Measurements from ENCODE around the gene OR8B3. TPM values are rescaled to one million over a fixed set of nuclear protein-coding genes. Genes with fewer than 3 reads are reported as not detected.

OR8B3 gene
- total RNA-seq, 1 donor from 2014 or later, result not detected

- no peaks in the 10 kb centered on the region for H3K4me1 Mint-ChIP-seq (ENCODE audit: low read depth, unreplicated experiment)
- H3K27me3 ChIP-seq (ENCODE audit: insufficient read depth, low read length), result no peaks in the 10 kb centered on the region
- H3K4me3 ChIP-seq (ENCODE audit: insufficient read depth, low read depth, low read length), result no peak overlapping the region
- no peak overlapping the region for H3K9ac ChIP-seq (ENCODE audit: low read length)
- no peak overlapping the region for H3K27ac ChIP-seq (ENCODE audit: low read depth, low read length)
- no peaks in the 10 kb centered on the region for H4K20me1 ChIP-seq (ENCODE audit: insufficient read depth, low read length)
- H3K79me2 ChIP-seq (ENCODE audit: insufficient read depth, low read length), result no peaks in the 10 kb centered on the region
- no peaks in the 10 kb centered on the region for H3K4me1 ChIP-seq (ENCODE audit: insufficient read depth, low read length)
- FAIRE-seq (no peak), DNase-seq (ENCODE audit: low read depth) (no peak)
- no peak overlapping the region for H3K4me2 ChIP-seq (ENCODE audit: low read length)
- H3K27ac Mint-ChIP-seq (ENCODE audit: unreplicated experiment), result no peak overlapping the region
- no peaks in the 10 kb centered on the region for H3K36me3 ChIP-seq (ENCODE audit: insufficient read depth, low read length)
- TF ChIP-seq CTCF (IDR thresholded peaks at IDR 0.05; ENCODE audit: insufficient read depth, low read depth, low read length) (no peak), EZH2 (IDR thresholded peaks at IDR 0.05; ENCODE audit: insufficient read depth, low read length) (no peak)
- H2AFZ ChIP-seq (ENCODE audit: low read depth, low read length), result no peak overlapping the region
- no peak overlapping the region for H3K4me3 Mint-ChIP-seq (ENCODE audit: unreplicated experiment)
- no peaks in the 10 kb centered on the region for H3K9me3 ChIP-seq (ENCODE audit: insufficient read depth, low read depth, low read length)
- peaks cover 8% of the 10 kb centered on the region for H3K27me3 Mint-ChIP-seq (ENCODE audit: low read depth, unreplicated experiment)
- H3K36me3 Mint-ChIP-seq (ENCODE audit: low read depth, unreplicated experiment), result no peaks in the 10 kb centered on the region
- no peaks in the 10 kb centered on the region for H3K9me3 Mint-ChIP-seq (ENCODE audit: unreplicated experiment)
Observed at GRCh38 chr11:124441081-124441480, 42.3 kb upstream of the OR8B3 start.

- no peak for FAIRE-seq
- DNase-seq (ENCODE audit: low read depth), result no peak
- Mint-ChIP-seq H3K27me3 (ENCODE audit: low read depth, unreplicated experiment) (peaks cover 8% of the 10 kb centered on the region), H3K4me1 (ENCODE audit: low read depth, unreplicated experiment) (no peaks in the 10 kb centered on the region), H3K36me3 (ENCODE audit: low read depth, unreplicated experiment) (no peaks in the 10 kb centered on the region), H3K9me3 (ENCODE audit: unreplicated experiment) (no peaks in the 10 kb centered on the region), H3K27ac (ENCODE audit: unreplicated experiment) (no peak overlapping the region), H3K4me3 (ENCODE audit: unreplicated experiment) (no peak overlapping the region)
- Histone ChIP-seq H2AFZ (ENCODE audit: low read depth, low read length) (no peak overlapping the region), H4K20me1 (ENCODE audit: insufficient read depth, low read length) (no peaks in the 10 kb centered on the region), H3K27ac (ENCODE audit: low read depth, low read length) (no peak overlapping the region), H3K79me2 (ENCODE audit: insufficient read depth, low read length) (no peaks in the 10 kb centered on the region), H3K4me1 (ENCODE audit: insufficient read depth, low read length) (no peaks in the 10 kb centered on the region), H3K36me3 (ENCODE audit: insufficient read depth, low read length) (no peaks in the 10 kb centered on the region), H3K9ac (ENCODE audit: low read length) (no peak overlapping the region), H3K4me2 (ENCODE audit: low read length) (no peak overlapping the region), H3K27me3 (ENCODE audit: insufficient read depth, low read length) (no peaks in the 10 kb centered on the region), H3K4me3 (ENCODE audit: insufficient read depth, low read depth, low read length) (no peak overlapping the region), H3K9me3 (ENCODE audit: insufficient read depth, low read depth, low read length) (no peaks in the 10 kb centered on the region)
- TF ChIP-seq EZH2 (IDR thresholded peaks at IDR 0.05; ENCODE audit: insufficient read depth, low read length) (no peak), CTCF (IDR thresholded peaks at IDR 0.05; ENCODE audit: insufficient read depth, low read depth, low read length) (no peak)
Observed at GRCh38 chr11:124440608-124441007, 41.8 kb upstream of the OR8B3 start.

GRCh38 chr11:124434699-124435098 lies 35.9 kb upstream of the OR8B3 start:
- Mint-ChIP-seq H3K4me1 (ENCODE audit: low read depth, unreplicated experiment) (no peaks in the 10 kb centered on the region), H3K36me3 (ENCODE audit: low read depth, unreplicated experiment) (no peaks in the 10 kb centered on the region), H3K27me3 (ENCODE audit: low read depth, unreplicated experiment) (peaks cover 3% of the 10 kb centered on the region), H3K9me3 (ENCODE audit: unreplicated experiment) (peaks cover 1% of the 10 kb centered on the region), H3K4me3 (ENCODE audit: unreplicated experiment) (no peak overlapping the region), H3K27ac (ENCODE audit: unreplicated experiment) (no peak overlapping the region)
- H3K4me1 ChIP-seq (ENCODE audit: insufficient read depth, low read length), result no peaks in the 10 kb centered on the region
- no peak overlapping the region for H3K27ac ChIP-seq (ENCODE audit: low read depth, low read length)
- no peak overlapping the region for H2AFZ ChIP-seq (ENCODE audit: low read depth, low read length)
- H3K9me3 ChIP-seq (ENCODE audit: insufficient read depth, low read depth, low read length), result no peaks in the 10 kb centered on the region
- H3K9ac ChIP-seq (ENCODE audit: low read length), result no peak overlapping the region
- no peaks in the 10 kb centered on the region for H3K36me3 ChIP-seq (ENCODE audit: insufficient read depth, low read length)
- H4K20me1 ChIP-seq (ENCODE audit: insufficient read depth, low read length), result no peaks in the 10 kb centered on the region
- DNase-seq (ENCODE audit: low read depth), result no peak
- H3K4me3 ChIP-seq (ENCODE audit: insufficient read depth, low read depth, low read length), result no peak overlapping the region
- no peak overlapping the region for H3K4me2 ChIP-seq (ENCODE audit: low read length)
- no peak for FAIRE-seq
- TF ChIP-seq EZH2 (IDR thresholded peaks at IDR 0.05; ENCODE audit: insufficient read depth, low read length) (no peak), CTCF (IDR thresholded peaks at IDR 0.05; ENCODE audit: insufficient read depth, low read depth, low read length) (no peak)
- H3K27me3 ChIP-seq (ENCODE audit: insufficient read depth, low read length), result no peaks in the 10 kb centered on the region
- no peaks in the 10 kb centered on the region for H3K79me2 ChIP-seq (ENCODE audit: insufficient read depth, low read length)

All from astrocyte (in vitro differentiated cells and primary cell).